Measurements from ENCODE around the gene ARHGEF40.

Gene ARHGEF40

DNA sequence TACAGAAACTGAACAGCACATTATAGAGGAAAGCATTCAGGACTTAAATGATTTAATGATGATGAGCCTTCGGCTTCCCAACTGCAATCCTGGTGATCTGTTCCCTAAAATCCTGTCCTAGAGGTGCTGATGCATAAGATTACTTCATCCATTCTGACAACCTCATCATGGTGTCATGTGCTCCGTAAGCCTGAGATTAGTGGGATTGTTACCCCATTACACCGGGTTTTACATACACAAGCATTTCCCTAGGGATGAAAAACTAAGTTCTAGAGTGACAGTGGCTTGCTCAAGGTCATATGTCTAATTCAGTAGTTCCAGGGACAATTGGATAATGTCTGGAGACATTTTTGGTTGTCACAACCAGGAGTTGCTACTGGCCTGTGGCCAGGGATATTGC lies 32.9 kb upstream of the ARHGEF40 start:
- Histone ChIP-seq H3K4ac (ENCODE audit: low read length) (no peak overlapping the region), H3K27ac (replicated peaks; ENCODE audit: low read length) (no peak overlapping the region), H3K14ac (ENCODE audit: low read length) (no peak overlapping the region), H3K79me1 (ENCODE audit: low read depth, low read length) (no peaks in the 10 kb centered on the region), H3K4me1 (ENCODE audit: control insufficient read depth in 2 of 2, insufficient read depth in 1 of 2, low read depth in 1 of 2, low read length in 2 of 2) (peaks cover 1 to 2% of the 10 kb centered on the region in 2 donors), H3K9me3 (replicated peaks in 1 of 2; ENCODE audit: control insufficient read depth in 2 of 2, insufficient read depth in 1 of 2, low read depth in 1 of 2, low read length in 2 of 2) (no peaks in the 10 kb centered on the region), H3K4me2 (ENCODE audit: insufficient read depth, low read length, poor library complexity, severe bottlenecking) (no peak overlapping the region), H2AK5ac (ENCODE audit: low read depth, low read length) (no peak overlapping the region), H3K18ac (ENCODE audit: low read length) (no peak overlapping the region), H3K23ac (ENCODE audit: low read depth, low read length, poor library complexity) (no peak overlapping the region), H3K36me3 (replicated peaks in 1 of 2; ENCODE audit: control insufficient read depth in 2 of 2, insufficient read depth in 2 of 2, low read length in 2 of 2) (no peaks in the 10 kb centered on the region), H3K27me3 (ENCODE audit: control insufficient read depth in 3 of 3, insufficient read depth in 3 of 3, low read depth in 1 of 3, low read length in 3 of 3) (peaks cover 0 to 56% (median 0%) of the 10 kb centered on the region in 3 experiments), H2BK120ac (ENCODE audit: low read depth, low read length) (no peak overlapping the region), H4K91ac (ENCODE audit: low read depth, low read length, poor library complexity) (no peak overlapping the region), H3K4me3 (ENCODE audit: low read length in 2 of 2) (no peak overlapping the region), H4K8ac (ENCODE audit: low read depth, low read length) (no peak overlapping the region), H2BK12ac (ENCODE audit: low read length) (no peak overlapping the region), H3K9ac (ENCODE audit: low read depth, low read length, poor library complexity) (no peak overlapping the region), H2BK5ac (ENCODE audit: low read length) (no peak overlapping the region), H2AFZ (ENCODE audit: low read length) (no peak overlapping the region), H2BK15ac (ENCODE audit: low read length) (no peak overlapping the region)
- WGBS, 2 donors (ENCODE audit: extremely low coverage in 2 of 2, insufficient read length in 2 of 2, insufficient replicate concordance in 1 of 2), result no CpG with 5 or more reads among the region's 3 CpGs
- DNase-seq (ENCODE audit: low spot score), result no peak

DNA sequence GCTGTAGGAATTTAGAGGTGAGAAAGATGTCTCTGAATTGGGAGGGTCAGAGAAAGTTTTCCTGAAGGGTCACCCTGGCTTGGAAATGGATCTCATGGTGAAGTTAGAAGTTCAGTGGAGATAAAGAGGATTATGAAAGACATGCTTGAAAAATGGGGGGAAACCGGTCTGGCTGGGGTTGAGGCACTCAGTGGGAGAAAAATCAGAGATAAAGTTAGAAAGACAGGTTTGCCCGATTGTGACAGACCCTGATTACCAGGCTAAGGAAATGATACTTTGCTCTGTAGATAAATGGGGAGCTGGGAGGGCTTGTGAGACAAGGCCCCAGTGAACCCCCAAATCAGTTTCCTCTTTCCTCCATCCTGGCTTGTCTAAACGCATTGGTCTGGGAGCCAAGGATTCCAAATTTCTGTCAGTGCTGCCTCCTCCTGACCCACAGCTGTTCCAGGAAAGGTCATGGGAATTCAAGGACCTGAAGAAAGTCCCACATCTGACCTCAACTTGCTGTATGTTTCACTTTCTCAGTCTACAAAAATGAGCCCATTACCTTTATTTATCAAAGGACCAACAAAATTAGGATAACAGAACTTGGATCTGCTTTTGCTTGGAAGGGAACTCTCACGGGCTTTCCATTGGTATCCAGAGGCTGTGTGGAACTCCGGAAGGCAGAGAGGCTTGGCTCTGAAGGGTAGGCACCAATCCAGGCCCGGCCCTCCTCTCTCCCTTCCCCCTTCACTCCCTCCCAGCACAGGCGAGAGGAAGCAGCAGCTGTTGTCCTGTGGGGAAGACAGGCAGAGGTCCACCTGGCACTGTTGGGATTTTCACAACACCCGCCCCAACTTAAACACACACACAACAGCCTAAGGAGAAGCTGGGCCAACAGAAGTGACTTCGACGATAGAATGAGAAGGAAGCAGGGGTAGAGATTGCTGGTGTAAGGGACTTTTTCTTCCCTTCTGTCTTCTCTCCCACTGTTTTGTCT lies 31.4 kb upstream of the ARHGEF40 start:
- no peak overlapping the region for H3K4me3 ChIP-seq (ENCODE audit: low read length in 2 of 2)
- no peak overlapping the region for H3K27ac ChIP-seq (replicated peaks; ENCODE audit: low read length)
- no peak overlapping the region for H2BK5ac ChIP-seq (ENCODE audit: low read length)
- H3K4me2 ChIP-seq (ENCODE audit: insufficient read depth, low read length, poor library complexity, severe bottlenecking), result no peak overlapping the region
- no peak overlapping the region for H4K91ac ChIP-seq (ENCODE audit: low read depth, low read length, poor library complexity)
- H3K4me1 ChIP-seq (ENCODE audit: control insufficient read depth in 2 of 2, insufficient read depth in 1 of 2, low read depth in 1 of 2, low read length in 2 of 2), result peaks cover 1 to 2% of the 10 kb centered on the region in 2 donors
- H3K23ac ChIP-seq (ENCODE audit: low read depth, low read length, poor library complexity), result no peak overlapping the region
- no peak for DNase-seq (ENCODE audit: low spot score)
- no peak overlapping the region for H3K4ac ChIP-seq (ENCODE audit: low read length)
- H2AFZ ChIP-seq (ENCODE audit: low read length), result peak overlapping the region; percentile 74
- no peak overlapping the region for H2BK12ac ChIP-seq (ENCODE audit: low read length)
- H3K9me3 ChIP-seq (replicated peaks in 1 of 2; ENCODE audit: control insufficient read depth in 2 of 2, insufficient read depth in 1 of 2, low read depth in 1 of 2, low read length in 2 of 2), result no peaks in the 10 kb centered on the region
- no peaks in the 10 kb centered on the region for H3K36me3 ChIP-seq (replicated peaks in 1 of 2; ENCODE audit: control insufficient read depth in 2 of 2, insufficient read depth in 2 of 2, low read length in 2 of 2)
- WGBS, 2 donors (ENCODE audit: extremely low coverage in 2 of 2, insufficient read length in 2 of 2, insufficient replicate concordance in 1 of 2), result no CpG with 5 or more reads among the region's 10 CpGs
- no peak overlapping the region for H3K14ac ChIP-seq (ENCODE audit: low read length)
- H4K8ac ChIP-seq (ENCODE audit: low read depth, low read length), result no peak overlapping the region
- peak overlapping the region; percentile 13 for H3K18ac ChIP-seq (ENCODE audit: low read length)
- no peak overlapping the region for H3K9ac ChIP-seq (ENCODE audit: low read depth, low read length, poor library complexity)
- no peak overlapping the region for H2BK15ac ChIP-seq (ENCODE audit: low read length)
- peaks cover 0 to 57% (median 0%) of the 10 kb centered on the region in 3 experiments for H3K27me3 ChIP-seq (ENCODE audit: control insufficient read depth in 3 of 3, insufficient read depth in 3 of 3, low read depth in 1 of 3, low read length in 3 of 3)
- H2BK120ac ChIP-seq (ENCODE audit: low read depth, low read length), result no peak overlapping the region
- no peaks in the 10 kb centered on the region for H3K79me1 ChIP-seq (ENCODE audit: low read depth, low read length)
- H2AK5ac ChIP-seq (ENCODE audit: low read depth, low read length), result no peak overlapping the region

- Histone ChIP-seq H3K27me3 (ENCODE audit: control insufficient read depth in 3 of 3, insufficient read depth in 3 of 3, low read depth in 1 of 3, low read length in 3 of 3) (peaks cover 0 to 57% (median 0%) of the 10 kb centered on the region in 3 experiments), H3K9me3 (replicated peaks in 1 of 2; ENCODE audit: control insufficient read depth in 2 of 2, insufficient read depth in 1 of 2, low read depth in 1 of 2, low read length in 2 of 2) (no peaks in the 10 kb centered on the region), H3K4me1 (ENCODE audit: control insufficient read depth in 2 of 2, insufficient read depth in 1 of 2, low read depth in 1 of 2, low read length in 2 of 2) (peaks cover 1 to 2% of the 10 kb centered on the region in 2 donors), H3K79me1 (ENCODE audit: low read depth, low read length) (no peaks in the 10 kb centered on the region), H3K18ac (ENCODE audit: low read length) (no peak overlapping the region), H3K14ac (ENCODE audit: low read length) (no peak overlapping the region), H3K27ac (replicated peaks; ENCODE audit: low read length) (no peak overlapping the region), H2BK12ac (ENCODE audit: low read length) (no peak overlapping the region), H4K8ac (ENCODE audit: low read depth, low read length) (no peak overlapping the region), H4K91ac (ENCODE audit: low read depth, low read length, poor library complexity) (no peak overlapping the region), H2AFZ (ENCODE audit: low read length) (peak overlapping the region; percentile 74), H3K9ac (ENCODE audit: low read depth, low read length, poor library complexity) (no peak overlapping the region), H2AK5ac (ENCODE audit: low read depth, low read length) (no peak overlapping the region), H3K36me3 (replicated peaks in 1 of 2; ENCODE audit: control insufficient read depth in 2 of 2, insufficient read depth in 2 of 2, low read length in 2 of 2) (no peaks in the 10 kb centered on the region), H3K4me3 (ENCODE audit: low read length in 2 of 2) (no peak overlapping the region), H2BK120ac (ENCODE audit: low read depth, low read length) (no peak overlapping the region), H2BK15ac (ENCODE audit: low read length) (no peak overlapping the region), H3K4me2 (ENCODE audit: insufficient read depth, low read length, poor library complexity, severe bottlenecking) (no peak overlapping the region), H2BK5ac (ENCODE audit: low read length) (no peak overlapping the region), H3K4ac (ENCODE audit: low read length) (no peak overlapping the region), H3K23ac (ENCODE audit: low read depth, low read length, poor library complexity) (no peak overlapping the region)
- DNase-seq (ENCODE audit: low spot score), result peak; percentile 44
- WGBS, 2 donors (ENCODE audit: extremely low coverage in 2 of 2, insufficient read length in 2 of 2, insufficient replicate concordance in 1 of 2), result no CpG with 5 or more reads among the region's 8 CpGs
Measured at GRCh38 chr14:21039585-21040369, 30.3 kb upstream of the ARHGEF40 start.

Measured in neuronal stem cell (in vitro differentiated cells).